Left colon (tissue), 2 donors: ENCODE measurements around the gene ONECUT3. TPM values are rescaled to one million over a fixed set of nuclear protein-coding genes. Genes with fewer than 3 reads are reported as not detected.
A peak's percentile ranks its signal among the peaks of the same experiment; 100 is the strongest.

Experiments
- ATAC-seq: fragments of 200-7000 bp; cut with Tn5 transposase; one replicate; pipeline ENCODE4 v1.9.1; 2020; ENCODE audit warnings: mild to moderate bottlenecking, moderate library complexity
- DNase-seq, 2 donors: peaks; one replicate each; pipeline ENCODE4 v3.0.0-alpha.2; 2020
- intact Hi-C, 2 donors: fragments of 100-400 bp; cut with DNase I in 1 of 2; cut with micrococcal nuclease in 1 of 2; formaldehyde crosslinking; loops; one replicate each; pipeline versions ENCODE4 v1.11.2 to v1.14.0; 2022; cut with DNase I, micrococcal nuclease
- total RNA-seq, 2 donors: library from RNA; stranded (reverse); fragmentation: NEBNext Ultra II Directional; extraction: Animal tissue kit (Norgen Biotek cat#: 25700); gene quantifications; one replicate each; pipeline ENCODE4 v1.2.1, GENCODE V29; 2021
- donor health status: DM: no; HTN: no; CAD: no.
- donor health status: DM: yes; HTN: yes; CAD: no.

ONECUT3 gene
- total RNA-seq, 2 donors from 2014 or later, result not detected

DNA sequence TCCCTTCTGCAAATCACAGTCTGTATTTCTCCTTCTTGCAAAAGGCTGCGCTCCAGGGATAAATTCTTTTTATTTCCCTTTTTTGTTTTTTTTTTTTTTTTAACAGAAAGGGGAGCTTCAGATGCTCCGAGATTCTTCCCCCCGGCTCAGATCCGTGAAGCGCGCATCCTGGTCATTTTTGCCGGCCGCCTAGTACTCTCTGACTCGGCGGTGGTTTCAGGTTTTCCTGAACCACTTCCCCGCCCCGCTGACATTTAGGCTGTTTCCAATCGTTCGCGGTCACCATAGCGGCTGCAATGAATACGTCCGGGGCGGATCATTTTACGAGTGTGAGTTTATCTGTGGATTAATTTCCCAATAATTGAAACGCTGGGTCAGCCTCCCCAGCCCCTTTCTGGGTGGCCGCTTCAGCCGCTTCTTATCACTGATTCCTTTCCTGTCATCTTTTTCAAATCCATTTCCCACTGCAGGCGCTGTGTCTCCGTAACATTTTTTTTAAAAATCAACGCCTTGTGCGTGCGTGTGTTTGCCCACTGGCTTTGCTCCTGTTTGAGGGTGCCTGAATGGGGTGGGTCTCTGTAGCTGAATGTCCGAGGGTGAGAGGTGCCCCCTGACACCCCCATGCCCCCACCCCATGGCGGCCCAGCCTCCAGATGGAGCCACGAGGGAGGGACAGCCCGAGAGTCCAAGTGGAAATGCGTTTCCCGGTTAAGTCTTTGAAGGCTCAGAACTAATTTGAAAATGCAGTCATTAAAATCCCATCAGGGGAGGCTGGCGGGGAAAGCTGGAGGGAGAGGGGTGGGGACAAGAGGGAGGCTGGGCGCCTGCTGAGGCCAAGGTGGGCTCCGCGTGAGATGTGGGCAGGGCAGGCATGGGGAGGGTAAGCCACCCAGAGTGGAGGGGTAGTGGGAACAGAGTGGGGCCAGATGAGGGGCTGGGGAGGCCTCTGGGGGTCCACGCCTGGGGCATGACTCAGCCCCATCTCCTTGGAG lies 10.6 kb downstream of the ONECUT3 start:
- no peak for DNase-seq
- ATAC-seq, result no peak
- intact Hi-C loops, result loop anchor here (10.0 kb wide), 2 partner anchors 89 to 219 kb away; no protein-coding TSS in a partner anchor

- no peak for ATAC-seq
- DNase-seq, result no peak
- intact Hi-C loops, result loop anchor here (10.0 kb wide), 2 partner anchors 90 to 220 kb away; no protein-coding TSS in a partner anchor
Observed at GRCh38 chr19:1764729-1765128, 11.4 kb downstream of the ONECUT3 start.

- intact Hi-C loops, result loop anchor here (10.0 kb wide), 2 partner anchors 91 to 221 kb away; no protein-coding TSS in a partner anchor
- ATAC-seq (no peak), DNase-seq (no peak)
Observed at GRCh38 chr19:1765232-1765903, 12.1 kb downstream of the ONECUT3 start.

GRCh38 chr19:1765904-1766799 lies 12.8 kb downstream of the ONECUT3 start:
- ATAC-seq, result no peak
- DNase-seq, result no peak
- intact Hi-C loops, result loop anchor here (10.0 kb wide), 2 partner anchors 91 to 221 kb away; no protein-coding TSS in a partner anchor

GRCh38 chr19:1766800-1767352 lies 13.6 kb downstream of the ONECUT3 start:
- DNase-seq, result no peak
- no peak for ATAC-seq
- intact Hi-C loops, result loop anchor here (10.0 kb wide), 2 partner anchors 92 to 222 kb away; no protein-coding TSS in a partner anchor

DNA sequence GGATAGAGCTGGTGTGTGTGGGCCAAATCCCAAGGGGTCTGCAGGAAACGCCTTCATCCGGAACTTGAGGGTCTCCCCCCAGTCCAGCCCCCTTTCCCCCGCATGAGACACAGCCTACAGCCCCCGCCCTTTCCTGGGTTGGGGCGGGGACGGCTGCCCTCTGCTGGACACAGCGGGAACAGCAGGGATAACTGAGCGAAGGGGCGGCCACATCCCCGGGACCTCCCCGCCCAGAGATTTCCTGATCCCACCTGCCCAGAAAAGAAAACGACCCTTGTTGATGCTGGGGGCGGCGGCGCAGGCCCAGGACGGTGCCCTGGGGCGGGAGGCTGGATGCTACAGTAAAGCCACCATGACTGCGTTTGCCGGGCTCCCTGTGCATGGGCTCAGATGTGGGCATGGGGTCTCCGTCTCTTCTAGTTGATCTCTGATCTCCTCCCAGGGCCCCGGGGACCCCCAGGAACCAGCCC lies 14.2 kb downstream of the ONECUT3 start:
- ATAC-seq (peak; percentile 67), DNase-seq (peak in 1 of 2 donors; percentile 45)
- intact Hi-C loops, result loop anchor here (10.0 kb wide), 2 partner anchors 93 to 223 kb away; no protein-coding TSS in a partner anchor

DNA sequence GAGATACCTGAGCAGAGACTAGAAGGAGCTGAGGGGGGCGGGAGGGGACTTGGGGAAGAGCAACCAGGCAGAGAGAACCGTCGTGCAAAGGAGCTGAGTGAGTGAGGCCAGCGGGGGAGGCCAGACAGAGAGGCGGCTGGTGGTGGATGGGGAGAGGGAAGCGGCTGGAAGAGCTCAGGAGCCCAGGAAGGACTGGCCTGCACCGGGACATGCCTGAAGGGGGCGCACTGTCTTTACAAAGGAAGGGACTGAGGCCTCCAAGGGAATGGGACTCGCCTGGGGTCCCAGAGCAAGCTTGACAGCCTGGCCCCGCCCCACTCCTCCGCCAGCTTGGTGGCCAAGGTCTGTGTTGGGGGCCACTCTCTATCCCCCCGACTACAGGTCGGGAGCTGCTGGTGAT lies 14.9 kb downstream of the ONECUT3 start:
- intact Hi-C loops, result loop anchor here (10.0 kb wide), 2 partner anchors 93 to 223 kb away; no protein-coding TSS in a partner anchor
- DNase-seq (peak in 1 of 2 donors; percentile 22), ATAC-seq (no peak)

DNA sequence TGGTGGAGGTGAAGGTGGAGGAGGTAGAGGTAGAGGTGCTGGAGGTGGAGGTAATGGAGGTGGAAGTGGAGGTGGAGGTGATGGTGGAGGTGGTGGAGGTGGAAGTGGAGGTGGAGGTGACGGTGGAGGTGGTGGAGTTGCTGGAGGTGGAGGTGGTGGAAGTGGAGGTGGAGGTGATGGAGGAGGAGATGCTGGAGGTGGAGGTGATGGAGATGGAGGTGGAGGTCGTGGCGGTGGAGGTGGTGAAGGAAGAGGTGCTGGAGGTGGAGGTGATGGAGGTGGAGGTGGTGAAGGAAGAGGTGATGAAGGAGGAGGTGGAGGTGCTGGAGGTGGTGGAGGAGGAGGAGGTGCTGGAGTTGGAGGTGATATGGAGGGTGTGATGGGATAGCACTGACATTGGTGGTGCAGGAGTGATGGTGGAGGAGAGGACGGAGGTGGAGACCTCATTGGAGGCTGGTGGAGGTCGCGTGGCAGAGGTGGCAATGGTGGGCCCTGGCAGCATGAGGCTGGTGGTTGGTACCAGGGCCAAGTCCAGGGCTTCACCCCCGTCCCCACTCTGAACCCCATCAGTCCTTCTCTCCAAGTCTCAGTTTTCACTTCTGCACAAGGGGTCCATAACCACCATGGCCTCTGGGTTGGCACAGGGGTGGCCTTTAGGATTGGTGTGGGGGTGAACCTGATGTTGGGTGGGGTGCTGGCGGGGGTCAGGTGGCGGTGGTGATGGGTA lies 15.8 kb downstream of the ONECUT3 start:
- intact Hi-C loops, result loop anchor here (10.0 kb wide), 2 partner anchors 94 to 224 kb away; no protein-coding TSS in a partner anchor
- no peak for ATAC-seq

GRCh38 chr19:1769645-1769985 lies 16.3 kb downstream of the ONECUT3 start:
- no peak for DNase-seq
- no peak for ATAC-seq
- intact Hi-C loops, result loop anchor here (10.0 kb wide), 2 partner anchors 95 to 225 kb away; no protein-coding TSS in a partner anchor

More for the DNA sequence above, 15.8 kb downstream of the ONECUT3 start:
- no peak for DNase-seq

DNA sequence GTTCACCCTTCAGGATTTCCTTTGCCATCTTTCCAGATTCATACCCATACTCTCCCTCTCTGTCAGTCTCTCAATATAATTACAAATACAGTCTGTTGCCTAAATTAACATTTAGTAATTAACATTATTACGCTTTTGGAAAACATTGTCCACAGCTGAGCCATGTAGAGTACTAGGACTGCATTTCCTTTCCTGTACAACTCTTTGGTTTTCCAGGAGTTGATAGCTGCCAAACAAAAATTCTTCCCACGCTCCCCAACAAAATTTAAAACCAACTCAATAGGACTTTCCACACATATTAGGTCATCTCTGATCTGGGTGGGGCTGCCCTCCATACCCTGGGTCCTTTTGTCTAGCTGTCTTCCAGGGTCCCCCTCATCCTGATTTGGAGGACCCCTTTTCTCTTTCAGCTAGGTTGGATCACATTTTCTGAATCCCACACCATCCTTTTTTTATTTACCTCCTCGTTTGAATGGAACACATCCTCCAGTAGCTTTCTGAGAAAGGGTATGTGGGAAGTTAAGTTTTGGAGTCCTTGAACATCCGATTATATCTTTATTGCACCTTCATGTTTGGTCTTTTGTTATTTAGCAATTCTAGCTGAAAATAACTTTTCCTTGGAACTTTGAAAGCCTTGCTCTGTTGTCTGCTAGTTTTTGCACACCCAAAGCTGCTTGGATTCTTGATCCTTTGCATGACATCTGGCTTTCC lies 17.7 kb downstream of the ONECUT3 start:
- ATAC-seq, result no peak
- no peak for DNase-seq
- intact Hi-C loops, result no loop called here

DNA sequence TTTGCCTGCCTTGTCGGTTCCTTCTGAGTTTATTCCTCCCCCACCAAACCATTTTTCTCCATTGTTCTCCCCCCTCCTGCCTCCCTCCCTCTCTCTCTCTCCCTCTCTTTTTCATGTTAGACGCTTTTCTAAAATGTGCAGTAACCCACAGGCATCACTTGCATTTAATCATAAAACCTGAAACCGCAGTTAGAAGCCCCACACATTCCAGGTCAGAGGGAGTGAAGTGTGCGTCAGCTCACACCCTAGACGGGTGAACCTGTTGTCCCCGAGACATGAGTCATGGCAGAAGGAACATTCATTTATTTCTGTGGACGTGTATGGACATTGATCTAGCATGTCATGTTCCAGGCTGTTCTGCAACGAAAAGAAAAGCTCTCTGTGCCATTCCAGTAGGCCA lies 19.9 kb downstream of the ONECUT3 start:
- ATAC-seq (peak; percentile 31), DNase-seq (no peak)

GRCh38 chr19:1774989-1775772 lies 21.9 kb downstream of the ONECUT3 start:
- ATAC-seq (no peak), DNase-seq (no peak)
- intact Hi-C loops, result no loop called here

More for the DNA sequence above, 19.9 kb downstream of the ONECUT3 start:
- intact Hi-C loops, result no loop called here

DNA sequence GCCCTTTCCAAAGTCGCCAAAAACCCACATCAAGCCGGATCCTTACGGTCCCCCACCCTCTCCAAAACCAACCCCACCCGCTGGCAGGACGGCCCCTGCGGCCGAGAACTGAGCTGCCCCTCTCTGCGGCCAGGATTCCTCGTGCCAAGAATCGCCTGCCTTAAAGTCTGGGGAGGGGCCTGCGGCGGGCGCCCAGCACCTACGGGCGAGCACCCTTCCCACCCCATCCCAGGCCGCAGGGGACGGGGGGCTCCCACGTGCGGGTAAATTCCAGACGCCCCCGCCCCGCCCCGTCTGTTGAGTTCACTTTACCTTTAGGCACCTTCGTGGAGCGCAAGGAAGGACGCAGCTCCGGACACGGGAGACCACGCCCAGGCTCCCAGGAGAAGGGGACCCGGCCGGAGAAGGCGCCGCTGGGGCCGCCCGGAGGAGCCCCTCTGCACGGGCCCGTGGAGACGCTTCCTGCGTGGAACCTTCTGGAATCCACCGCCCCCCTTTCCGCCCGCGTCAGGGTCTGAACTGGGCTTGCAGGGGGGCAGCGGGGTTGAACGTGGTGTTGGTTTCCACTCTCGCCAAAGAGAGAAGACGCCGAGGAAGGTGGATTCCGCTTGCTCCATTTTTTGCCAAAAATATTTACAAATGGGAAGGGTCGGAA lies 22.8 kb downstream of the ONECUT3 start:
- intact Hi-C loops, result no loop called here
- ATAC-seq, result no peak
- no peak for DNase-seq

GRCh38 chr19:1776606-1777147 lies 23.4 kb downstream of the ONECUT3 start:
- intact Hi-C loops, result no loop called here
- DNase-seq (no peak), ATAC-seq (no peak)

DNA sequence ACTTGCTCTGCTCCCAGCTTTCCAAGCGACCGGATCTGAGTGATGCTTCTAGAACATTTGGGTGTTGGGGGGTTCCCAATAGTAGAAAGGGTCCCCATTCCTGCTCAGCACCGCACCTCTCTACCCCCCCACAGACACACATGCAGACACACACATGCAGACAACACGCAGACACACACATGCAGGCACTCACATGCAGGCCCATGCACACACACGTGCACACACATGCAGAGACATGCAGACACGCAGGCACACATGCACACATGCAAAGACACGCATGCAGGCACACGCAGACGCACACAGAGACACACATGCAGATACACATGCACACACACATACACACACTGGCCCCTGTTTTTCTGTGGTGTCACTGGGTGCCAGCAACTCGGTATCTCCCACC lies 23.8 kb downstream of the ONECUT3 start:
- intact Hi-C loops, result no loop called here
- DNase-seq (no peak), ATAC-seq (no peak)
